Right renal cortex interstitium (tissue), 3 donors: ENCODE measurements around the gene NRXN2. TPM values are rescaled to one million over a fixed set of nuclear protein-coding genes. Genes with fewer than 3 reads are reported as not detected.
A peak's percentile ranks its signal among the peaks of the same experiment; 100 is the strongest.

Experiments used
- DNase-seq, 3 donors: peaks; one replicate each; pipeline ENCODE4 v3.0.0-alpha.2; 2013; ENCODE audit warnings: low read depth in 3 of 3, low spot score in 2 of 3
- polyA plus RNA-seq, 3 donors: library from polyadenylated mRNA; unstranded; fragments of 120-200 nt; gene quantifications; one replicate each; pipeline ENCODE4 v1.2.1, GENCODE V29; 2013; ENCODE audit not compliant: insufficient read length in 3 of 3

NRXN2 gene
- polyA plus RNA-seq, 3 donors, result 11.7 to 12.1 (median 12.0) TPM

GRCh38 chr11:64611869-64612646, 110.9 kb downstream of the NRXN2 start:
- DNase-seq, result no peak

- no peak for DNase-seq
Observed at GRCh38 chr11:64611176-64611575, 111.8 kb downstream of the NRXN2 start.

GRCh38 chr11:64610596-64610995, 112.4 kb downstream of the NRXN2 start:
- no peak for DNase-seq

- no peak for DNase-seq
Observed at GRCh38 chr11:64609436-64610047, 113.5 kb downstream of the NRXN2 start.

GRCh38 chr11:64608636-64609035, 114.4 kb downstream of the NRXN2 start:
- DNase-seq, result no peak

- DNase-seq, result peak in 1 of 3 donors; percentile 19
Observed at GRCh38 chr11:64608046-64608445, 115.0 kb downstream of the NRXN2 start.

GRCh38 chr11:64607381-64607985, 115.5 kb downstream of the NRXN2 start:
- DNase-seq, result no peak

- DNase-seq, result no peak
Observed at GRCh38 chr11:64606796-64607380, 116.1 kb downstream of the NRXN2 start.

GRCh38 chr11:64605656-64606585, 117.1 kb downstream of the NRXN2 start:
- no peak for DNase-seq

GRCh38 chr11:64605244-64605560, 117.8 kb downstream of the NRXN2 start:
- no peak for DNase-seq

- DNase-seq, result no peak
Observed at GRCh38 chr11:64604458-64605243, 118.3 kb downstream of the NRXN2 start.

- no peak for DNase-seq
Observed at GRCh38 chr11:64603411-64604110, 119.4 kb downstream of the NRXN2 start.

- no peak for DNase-seq
Observed at GRCh38 chr11:64602466-64603070, 120.4 kb downstream of the NRXN2 start.

GRCh38 chr11:64601605-64602465, 121.2 kb downstream of the NRXN2 start:
- no peak for DNase-seq

- DNase-seq, result no peak
Observed at GRCh38 chr11:64600281-64600992, 122.6 kb downstream of the NRXN2 start.

GRCh38 chr11:64599698-64600211, 123.2 kb downstream of the NRXN2 start:
- no peak for DNase-seq
